WTC11 (cell line): ENCODE measurements around the gene ARHGAP6. TPM values are rescaled to one million over a fixed set of nuclear protein-coding genes. Genes with fewer than 3 reads are reported as not detected.

ENCODE experiments used
- ATAC-seq: fragments of 200-7000 bp; cut with Tn5 transposase; 2 replicates; pipeline ENCODE4 v1.10.0; 2021; ENCODE audit warnings: mild to moderate bottlenecking, moderate library complexity
- CTCF ChIA-PET: fragments of 300-600 bp; sonication (Branson Sonifier 250); formaldehyde crosslinking; loops from one replicate; lab custom pipeline; 2021; ENCODE audit warnings: antibody characterized with exemption; lab: Charles Lee
- POLR2A ChIA-PET: fragments of 350-600 bp; sonication (Branson Sonifier 250); formaldehyde crosslinking; loops from one replicate; lab custom pipeline; 2021; ENCODE audit warnings: antibody characterized with exemption; lab: Charles Lee
- DNase-seq: peaks from one replicate; pipeline ENCODE4 v3.0.0; 2021; ENCODE audit warnings: low spot score
- H3K27ac Mint-ChIP-seq: 2 replicates; pipeline ENCODE4 v1.8.0; 2021; ENCODE audit warnings: mixed read lengths
- H3K27me3 Mint-ChIP-seq: 2 replicates; pipeline ENCODE4 v1.8.0; 2021; ENCODE audit warnings: low read depth, mild to moderate bottlenecking, moderate library complexity, mixed read lengths
- H3K36me3 Mint-ChIP-seq: 2 replicates; pipeline ENCODE4 v1.8.0; 2021; ENCODE audit warnings: mixed read lengths
- H3K4me1 Mint-ChIP-seq: 2 replicates; pipeline ENCODE4 v1.8.0; 2022; ENCODE audit warnings: mixed read lengths
- H3K4me3 Mint-ChIP-seq: 2 replicates; pipeline ENCODE4 v1.8.0; 2021; ENCODE audit warnings: mild to moderate bottlenecking, moderate library complexity, mixed read lengths
- H3K9me3 Mint-ChIP-seq: 2 replicates; pipeline ENCODE4 v1.8.0; 2021; ENCODE audit warnings: mixed read lengths
- ATF1 ChIP-seq: sonication (generic); formaldehyde crosslinking; IDR thresholded peaks from 2 replicates; pipeline ENCODE4 v1.8.1; 2023; ENCODE audit warnings: mild to moderate bottlenecking, moderate library complexity, missing genetic modification reagents
- CREB1 ChIP-seq: sonication (generic); formaldehyde crosslinking; IDR thresholded peaks from 2 replicates; pipeline ENCODE4 v1.8.0; 2023; ENCODE audit warnings: mild to moderate bottlenecking, missing genetic modification reagents
- E2F4 ChIP-seq: sonication (generic); formaldehyde crosslinking; IDR thresholded peaks from 2 replicates; pipeline ENCODE4 v1.8.1; 2022; ENCODE audit warnings: low read depth, mild to moderate bottlenecking, moderate library complexity, missing genetic modification reagents, borderline replicate concordance
- FOXJ3 ChIP-seq: sonication (generic); formaldehyde crosslinking; IDR thresholded peaks from 2 replicates; pipeline ENCODE4 v1.9.0; 2021; ENCODE audit warnings: missing genetic modification reagents, mild to moderate bottlenecking, borderline replicate concordance
- KAT7 ChIP-seq: sonication (generic); formaldehyde crosslinking; IDR thresholded peaks from 2 replicates; pipeline ENCODE4 v1.8.1; 2023; ENCODE audit warnings: missing genetic modification reagents, mild to moderate bottlenecking, borderline replicate concordance
- MLX ChIP-seq: sonication (generic); formaldehyde crosslinking; IDR thresholded peaks from 2 replicates; pipeline ENCODE4 v1.8.1; 2023; ENCODE audit warnings: mild to moderate bottlenecking, missing genetic modification reagents, moderate library complexity
- MXD4 ChIP-seq: fragments of 250-450 bp; sonication (Bioruptor Pico); IDR thresholded peaks from 2 replicates; pipeline ENCODE4 v1.8.0; 2021; ENCODE audit warnings: mild to moderate bottlenecking, moderate library complexity, borderline replicate concordance
- NFE2L1 ChIP-seq: sonication (generic); formaldehyde crosslinking; IDR thresholded peaks from 2 replicates; pipeline ENCODE4 v1.8.1; 2023; ENCODE audit warnings: missing genetic modification reagents
- NR1H2 ChIP-seq: sonication (generic); formaldehyde crosslinking; IDR thresholded peaks from 2 replicates; pipeline ENCODE4 v1.9.0; 2021; ENCODE audit warnings: mild to moderate bottlenecking, moderate library complexity, missing genetic modification reagents
- NR3C1 ChIP-seq: sonication (generic); formaldehyde crosslinking; conservative IDR thresholded peaks from 2 replicates; pipeline ENCODE4 v1.8.1; 2023; ENCODE audit warnings: low read depth, mild to moderate bottlenecking, missing genetic modification reagents
- PREB ChIP-seq: sonication (generic); formaldehyde crosslinking; IDR thresholded peaks from 2 replicates; pipeline ENCODE4 v1.8.1; 2022; ENCODE audit warnings: mild to moderate bottlenecking, missing genetic modification reagents, moderate library complexity, borderline replicate concordance
- PRRX2 ChIP-seq: fragments of 250-450 bp; sonication (Bioruptor Pico); IDR thresholded peaks from 2 replicates; pipeline ENCODE4 v1.8.0; 2021; ENCODE audit warnings: mild to moderate bottlenecking
- RELA ChIP-seq: sonication (generic); formaldehyde crosslinking; IDR thresholded peaks from 2 replicates; pipeline ENCODE4 v1.8.1; 2022; ENCODE audit warnings: missing genetic modification reagents, mild to moderate bottlenecking, borderline replicate concordance
- SMAD3 ChIP-seq: sonication (generic); formaldehyde crosslinking; IDR thresholded peaks from 2 replicates; pipeline ENCODE4 v1.8.0; 2022; ENCODE audit warnings: missing genetic modification reagents, mild to moderate bottlenecking, borderline replicate concordance
- TP53 ChIP-seq: sonication (generic); formaldehyde crosslinking; IDR thresholded peaks from 2 replicates; pipeline ENCODE4 v1.8.1; 2023; ENCODE audit warnings: mild to moderate bottlenecking, missing genetic modification reagents
- ZNF219 ChIP-seq: sonication (generic); formaldehyde crosslinking; IDR thresholded peaks from 2 replicates; pipeline ENCODE4 v1.8.0; 2023; ENCODE audit warnings: missing genetic modification reagents, mild to moderate bottlenecking, borderline replicate concordance
- total RNA-seq: library from RNA; stranded (reverse); gene quantifications from 3 replicates; pipeline ENCODE4 v1.2.3, GENCODE V29; 2021
- TF ChIP-seq, protein P1 (sequence below): sonication (generic); formaldehyde crosslinking; IDR thresholded peaks from 2 replicates; pipeline ENCODE4 v1.8.0; 2022; ENCODE audit warnings: mild to moderate bottlenecking, missing genetic modification reagents
- TF ChIP-seq, protein P2 (sequence below): sonication (generic); formaldehyde crosslinking; conservative IDR thresholded peaks from 2 replicates; pipeline ENCODE4 v1.8.1; 2022; ENCODE audit warnings: mild to moderate bottlenecking, missing genetic modification reagents
- TF ChIP-seq, protein P3 (sequence below): sonication (generic); formaldehyde crosslinking; IDR thresholded peaks from 2 replicates; pipeline ENCODE4 v1.8.0; 2022; ENCODE audit warnings: missing genetic modification reagents
- TF ChIP-seq, protein P4 (sequence below): fragments of 250-450 bp; sonication (Bioruptor Pico); conservative IDR thresholded peaks from 2 replicates; pipeline ENCODE4 v1.9.0; 2021; ENCODE audit warnings: mild to moderate bottlenecking
- TF ChIP-seq, protein P5 (sequence below): sonication (generic); formaldehyde crosslinking; IDR thresholded peaks from 2 replicates; pipeline ENCODE4 v1.8.1; 2022; ENCODE audit warnings: missing genetic modification reagents, borderline replicate concordance
- TF ChIP-seq, protein P6 (sequence below): sonication (generic); formaldehyde crosslinking; IDR thresholded peaks from 2 replicates; pipeline ENCODE4 v1.8.1; 2023; ENCODE audit warnings: mild to moderate bottlenecking, moderate library complexity, missing genetic modification reagents

ARHGAP6 gene
- total RNA-seq, 1 experiment from 2014 or later = 1.0 TPM

DNA sequence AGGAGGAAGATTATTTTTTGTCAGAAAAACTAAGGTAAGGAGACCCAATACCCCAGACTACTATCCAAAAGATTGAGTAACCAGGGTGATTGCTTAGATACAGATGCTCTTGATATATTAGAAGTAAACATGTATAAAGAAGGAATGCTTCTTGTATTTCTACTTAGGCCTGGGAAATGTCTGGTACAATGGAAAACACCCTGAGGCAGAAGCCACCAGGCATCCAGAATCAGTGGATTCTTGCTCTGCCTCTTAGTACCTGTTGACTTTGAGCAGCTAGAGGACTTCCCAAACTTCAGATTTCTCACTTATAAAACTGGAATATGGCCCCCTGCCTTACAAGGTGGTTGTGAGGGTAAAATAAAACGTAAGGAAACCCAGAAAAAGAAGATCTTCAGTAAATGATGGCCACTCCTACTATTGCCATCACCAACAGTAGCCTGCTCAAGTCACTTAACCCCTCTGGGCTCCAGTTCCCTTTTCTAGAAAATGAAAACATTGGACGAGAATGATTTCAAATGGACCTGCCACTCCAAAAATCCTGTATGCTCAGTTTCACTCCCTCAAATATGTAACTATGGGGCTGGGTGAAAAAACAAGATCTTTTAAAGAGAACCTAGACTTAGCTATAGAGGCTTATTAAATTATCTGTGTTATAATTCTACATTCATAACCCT lies 315.9 kb downstream of the ARHGAP6 start (continued):
- TF ChIP-seq, protein P1, sequence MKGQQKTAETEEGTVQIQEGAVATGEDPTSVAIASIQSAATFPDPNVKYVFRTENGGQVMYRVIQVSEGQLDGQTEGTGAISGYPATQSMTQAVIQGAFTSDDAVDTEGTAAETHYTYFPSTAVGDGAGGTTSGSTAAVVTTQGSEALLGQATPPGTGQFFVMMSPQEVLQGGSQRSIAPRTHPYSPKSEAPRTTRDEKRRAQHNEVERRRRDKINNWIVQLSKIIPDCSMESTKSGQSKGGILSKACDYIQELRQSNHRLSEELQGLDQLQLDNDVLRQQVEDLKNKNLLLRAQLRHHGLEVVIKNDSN (CRISPR knock-in tag) = no peak
- TF ChIP-seq NFE2L1 (no peak), NR1H2 (CRISPR knock-in tag) (no peak), TP53 (CRISPR knock-in tag) (no peak), NR3C1 (CRISPR knock-in tag) (no peak)
- TF ChIP-seq, protein P2, sequence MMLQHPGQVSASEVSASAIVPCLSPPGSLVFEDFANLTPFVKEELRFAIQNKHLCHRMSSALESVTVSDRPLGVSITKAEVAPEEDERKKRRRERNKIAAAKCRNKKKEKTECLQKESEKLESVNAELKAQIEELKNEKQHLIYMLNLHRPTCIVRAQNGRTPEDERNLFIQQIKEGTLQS (CRISPR knock-in tag) = no peak
- TF ChIP-seq, all 79 proteins: peak for 0

DNA sequence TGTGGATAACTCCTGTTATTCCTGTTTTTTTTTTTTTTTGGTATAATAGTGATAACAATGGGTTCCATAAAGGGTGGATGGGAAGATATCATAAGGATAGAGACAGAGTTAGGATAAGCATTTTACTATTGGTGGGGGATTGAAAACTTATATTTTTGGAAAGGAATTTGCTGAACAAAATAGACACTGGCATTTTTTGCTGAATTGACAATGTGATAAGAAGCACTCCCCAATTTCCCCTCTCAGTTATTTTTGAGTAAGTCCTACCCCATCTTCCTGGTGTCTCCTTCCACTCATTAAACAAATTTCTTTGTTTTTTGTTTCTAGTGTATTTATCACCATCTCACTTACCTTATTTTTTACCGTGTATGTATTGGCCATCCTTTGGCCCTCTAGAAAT lies 316.7 kb downstream of the ARHGAP6 start:
- Mint-ChIP-seq H3K4me1 (peaks cover 9% of the 10 kb centered on the region; the same call in 1 of the 2 replicates), H3K36me3 (no peaks in the 10 kb centered on the region), H3K27ac (no peak overlapping the region), H3K9me3 (no peaks in the 10 kb centered on the region), H3K27me3 (peaks cover 10% of the 10 kb centered on the region), H3K4me3 (no peak overlapping the region)
- CTCF ChIA-PET = no interaction called here
- DNase-seq = no peak
- ATAC-seq = no peak
- POLR2A ChIA-PET = no interaction called here
- TF ChIP-seq KAT7 (CRISPR knock-in tag) (no peak), MLX (no peak), E2F4 (CRISPR knock-in tag) (no peak), RELA (CRISPR knock-in tag) (no peak), ZNF219 (no peak), CREB1 (CRISPR knock-in tag) (no peak), ATF1 (CRISPR knock-in tag) (no peak), MXD4 (no peak), FOXJ3 (CRISPR knock-in tag) (no peak), SMAD3 (no peak), PRRX2 (no peak), PREB (CRISPR knock-in tag) (no peak)
- TF ChIP-seq, protein P3, sequence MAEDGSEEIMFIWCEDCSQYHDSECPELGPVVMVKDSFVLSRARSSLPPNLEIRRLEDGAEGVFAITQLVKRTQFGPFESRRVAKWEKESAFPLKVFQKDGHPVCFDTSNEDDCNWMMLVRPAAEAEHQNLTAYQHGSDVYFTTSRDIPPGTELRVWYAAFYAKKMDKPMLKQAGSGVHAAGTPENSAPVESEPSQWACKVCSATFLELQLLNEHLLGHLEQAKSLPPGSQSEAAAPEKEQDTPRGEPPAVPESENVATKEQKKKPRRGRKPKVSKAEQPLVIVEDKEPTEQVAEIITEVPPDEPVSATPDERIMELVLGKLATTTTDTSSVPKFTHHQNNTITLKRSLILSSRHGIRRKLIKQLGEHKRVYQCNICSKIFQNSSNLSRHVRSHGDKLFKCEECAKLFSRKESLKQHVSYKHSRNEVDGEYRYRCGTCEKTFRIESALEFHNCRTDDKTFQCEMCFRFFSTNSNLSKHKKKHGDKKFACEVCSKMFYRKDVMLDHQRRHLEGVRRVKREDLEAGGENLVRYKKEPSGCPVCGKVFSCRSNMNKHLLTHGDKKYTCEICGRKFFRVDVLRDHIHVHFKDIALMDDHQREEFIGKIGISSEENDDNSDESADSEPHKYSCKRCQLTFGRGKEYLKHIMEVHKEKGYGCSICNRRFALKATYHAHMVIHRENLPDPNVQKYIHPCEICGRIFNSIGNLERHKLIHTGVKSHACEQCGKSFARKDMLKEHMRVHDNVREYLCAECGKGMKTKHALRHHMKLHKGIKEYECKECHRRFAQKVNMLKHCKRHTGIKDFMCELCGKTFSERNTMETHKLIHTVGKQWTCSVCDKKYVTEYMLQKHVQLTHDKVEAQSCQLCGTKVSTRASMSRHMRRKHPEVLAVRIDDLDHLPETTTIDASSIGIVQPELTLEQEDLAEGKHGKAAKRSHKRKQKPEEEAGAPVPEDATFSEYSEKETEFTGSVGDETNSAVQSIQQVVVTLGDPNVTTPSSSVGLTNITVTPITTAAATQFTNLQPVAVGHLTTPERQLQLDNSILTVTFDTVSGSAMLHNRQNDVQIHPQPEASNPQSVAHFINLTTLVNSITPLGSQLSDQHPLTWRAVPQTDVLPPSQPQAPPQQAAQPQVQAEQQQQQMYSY (CRISPR knock-in tag) = no peak
- TF ChIP-seq, protein P4, sequence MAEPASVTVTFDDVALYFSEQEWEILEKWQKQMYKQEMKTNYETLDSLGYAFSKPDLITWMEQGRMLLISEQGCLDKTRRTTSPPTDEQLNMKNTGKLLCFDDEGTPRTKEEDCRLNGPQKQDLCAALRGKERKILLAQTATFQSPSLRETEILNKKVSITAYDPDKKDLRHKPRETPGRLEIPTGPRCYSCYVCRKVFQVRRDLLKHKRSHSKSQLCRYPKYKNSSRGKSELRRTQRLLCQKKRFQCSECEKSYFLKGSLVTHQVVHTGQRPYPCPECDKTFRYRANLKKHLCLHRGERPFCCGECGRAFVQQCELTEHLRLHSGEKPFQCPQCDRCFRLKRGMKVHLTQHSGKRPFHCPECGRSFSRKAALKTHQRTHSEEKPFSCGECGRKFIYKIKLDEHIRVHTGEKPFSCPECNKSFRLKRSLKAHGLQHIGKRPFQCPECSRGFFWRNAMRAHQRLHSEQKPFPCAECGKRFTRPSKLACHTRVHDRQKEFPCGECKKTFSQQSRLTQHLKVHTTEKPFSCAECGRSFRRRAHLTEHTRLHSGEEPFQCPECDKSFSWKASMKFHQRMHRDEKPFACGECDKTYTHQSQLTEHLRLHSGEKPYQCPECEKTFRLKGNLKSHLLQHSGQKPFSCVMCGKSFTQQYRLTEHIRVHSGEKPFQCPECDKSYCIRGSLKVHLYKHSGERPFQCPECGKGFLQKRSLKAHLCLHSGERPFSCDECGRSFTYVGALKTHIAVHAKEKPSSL (CRISPR knock-in tag) = no peak
- TF ChIP-seq, protein P5, sequence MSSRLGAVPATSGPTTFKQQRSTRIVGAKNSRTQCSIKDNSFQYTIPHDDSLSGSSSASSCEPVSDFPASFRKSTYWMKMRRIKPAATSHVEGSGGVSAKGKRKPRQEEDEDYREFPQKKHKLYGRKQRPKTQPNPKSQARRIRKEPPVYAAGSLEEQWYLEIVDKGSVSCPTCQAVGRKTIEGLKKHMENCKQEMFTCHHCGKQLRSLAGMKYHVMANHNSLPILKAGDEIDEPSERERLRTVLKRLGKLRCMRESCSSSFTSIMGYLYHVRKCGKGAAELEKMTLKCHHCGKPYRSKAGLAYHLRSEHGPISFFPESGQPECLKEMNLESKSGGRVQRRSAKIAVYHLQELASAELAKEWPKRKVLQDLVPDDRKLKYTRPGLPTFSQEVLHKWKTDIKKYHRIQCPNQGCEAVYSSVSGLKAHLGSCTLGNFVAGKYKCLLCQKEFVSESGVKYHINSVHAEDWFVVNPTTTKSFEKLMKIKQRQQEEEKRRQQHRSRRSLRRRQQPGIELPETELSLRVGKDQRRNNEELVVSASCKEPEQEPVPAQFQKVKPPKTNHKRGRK (CRISPR knock-in tag) = no peak
- TF ChIP-seq, protein P6, sequence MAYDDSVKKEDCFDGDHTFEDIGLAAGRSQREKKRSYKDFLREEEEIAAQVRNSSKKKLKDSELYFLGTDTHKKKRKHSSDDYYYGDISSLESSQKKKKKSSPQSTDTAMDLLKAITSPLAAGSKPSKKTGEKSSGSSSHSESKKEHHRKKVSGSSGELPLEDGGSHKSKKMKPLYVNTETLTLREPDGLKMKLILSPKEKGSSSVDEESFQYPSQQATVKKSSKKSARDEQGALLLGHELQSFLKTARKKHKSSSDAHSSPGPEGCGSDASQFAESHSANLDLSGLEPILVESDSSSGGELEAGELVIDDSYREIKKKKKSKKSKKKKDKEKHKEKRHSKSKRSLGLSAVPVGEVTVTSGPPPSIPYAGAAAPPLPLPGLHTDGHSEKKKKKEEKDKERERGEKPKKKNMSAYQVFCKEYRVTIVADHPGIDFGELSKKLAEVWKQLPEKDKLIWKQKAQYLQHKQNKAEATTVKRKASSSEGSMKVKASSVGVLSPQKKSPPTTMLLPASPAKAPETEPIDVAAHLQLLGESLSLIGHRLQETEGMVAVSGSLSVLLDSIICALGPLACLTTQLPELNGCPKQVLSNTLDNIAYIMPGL = no peak
